ENCODE data around the gene PRAC2. TPM values are rescaled to one million over a fixed set of nuclear protein-coding genes. Genes with fewer than 3 reads are reported as not detected.

The PRAC2 gene
- total RNA-seq, 2 donors from 2014 or later = not detected

- intact Hi-C loops (cut with DNase I) = no loop called here
- no peak for ATAC-seq
- no peak for DNase-seq
- Histone ChIP-seq H3K27me3 (peaks cover 10 to 42% of the 10 kb centered on the region in 2 donors), H3K27ac (no peak overlapping the region), H3K9me3 (peaks cover 0 to 10% (median 0%) of the 10 kb centered on the region in 3 donors), H3K4me3 (no peak overlapping the region), H3K4me1 (no peaks in the 10 kb centered on the region), H3K36me3 (replicated peaks in 1 of 2; ENCODE audit: insufficient read depth in 1 of 2, low read depth in 2 of 2) (no peaks in the 10 kb centered on the region)
- WGBS, 2 donors = 9 to 16% methylated on average over 10 of the region's 10 CpGs
- no peak for TF ChIP-seq POLR2A (IDR thresholded peaks at IDR 0.05)
- no peak for TF ChIP-seq CTCF (IDR thresholded peaks at IDR 0.05)
Observed at GRCh38 chr17:48717367-48718226, 5.4 kb upstream of the PRAC2 start.

- intact Hi-C loops (cut with DNase I) = no loop called here
- no peak overlapping the region for H3K27ac ChIP-seq
- TF ChIP-seq POLR2A (IDR thresholded peaks at IDR 0.05) (no peak), CTCF (IDR thresholded peaks at IDR 0.05) (no peak)
- no peak overlapping the region for H3K4me3 ChIP-seq
- no peaks in the 10 kb centered on the region for H3K4me1 ChIP-seq
- no peaks in the 10 kb centered on the region for H3K36me3 ChIP-seq (replicated peaks in 1 of 2; ENCODE audit: insufficient read depth in 1 of 2, low read depth in 2 of 2)
- ATAC-seq (no peak), DNase-seq (no peak)
- 13 to 19% methylated on average over 19 to 24 of the region's 24 CpGs for WGBS, 2 donors
- H3K9me3 ChIP-seq = peaks cover 0 to 10% (median 0%) of the 10 kb centered on the region in 3 donors
- peaks cover 10 to 49% of the 10 kb centered on the region in 2 donors for H3K27me3 ChIP-seq
Observed at GRCh38 chr17:48718227-48718760, 4.7 kb upstream of the PRAC2 start.

- H3K9me3 ChIP-seq = peaks cover 0 to 10% (median 0%) of the 10 kb centered on the region in 3 donors
- no peak overlapping the region for H3K4me3 ChIP-seq
- ATAC-seq = no peak
- H3K27me3 ChIP-seq = peaks cover 10 to 56% of the 10 kb centered on the region in 2 donors
- H3K27ac ChIP-seq = no peak overlapping the region
- intact Hi-C loops (cut with DNase I) = no loop called here
- TF ChIP-seq CTCF (IDR thresholded peaks at IDR 0.05) (no peak), POLR2A (IDR thresholded peaks at IDR 0.05) (no peak)
- WGBS, 2 donors = 5 to 15% methylated on average over 35 to 80 of the region's 80 CpGs
- H3K36me3 ChIP-seq (replicated peaks in 1 of 2; ENCODE audit: insufficient read depth in 1 of 2, low read depth in 2 of 2) = no peaks in the 10 kb centered on the region
- no peaks in the 10 kb centered on the region for H3K4me1 ChIP-seq
- DNase-seq = no peak
Observed at GRCh38 chr17:48718761-48719641, 4.0 kb upstream of the PRAC2 start.

GRCh38 chr17:48719642-48720265, 3.2 kb upstream of the PRAC2 start:
- ATAC-seq (no peak), DNase-seq (no peak)
- H3K36me3 ChIP-seq (replicated peaks in 1 of 2; ENCODE audit: insufficient read depth in 1 of 2, low read depth in 2 of 2) = no peaks in the 10 kb centered on the region
- peaks cover 10 to 62% of the 10 kb centered on the region in 2 donors for H3K27me3 ChIP-seq
- peaks cover 0 to 10% (median 0%) of the 10 kb centered on the region in 3 donors for H3K9me3 ChIP-seq
- intact Hi-C loops (cut with DNase I) = loop anchor here (10.0 kb wide), 1 partner anchor 165 kb away; no protein-coding TSS in a partner anchor
- TF ChIP-seq CTCF (IDR thresholded peaks at IDR 0.05) (no peak), POLR2A (IDR thresholded peaks at IDR 0.05) (no peak)
- 6 to 10% methylated on average over 9 to 37 of the region's 37 CpGs for whole genome bisulfite sequencing, 2 donors
- no peak overlapping the region for H3K27ac ChIP-seq
- H3K4me1 ChIP-seq = peaks cover 5% of the 10 kb centered on the region
- H3K4me3 ChIP-seq = no peak overlapping the region

Measured in body of pancreas (tissue), 4 donors.